Pons (tissue), 1 donor: ENCODE data around the gene C1QL4.
"Not testable (repeated sequence)": the region's sequence is repeated elsewhere in the genome, so short reads cannot be mapped to it uniquely, and the experiment has no call there.

ENCODE experiments used
- DNase-seq: peaks from one replicate; pipeline ENCODE4 v3.0.0-alpha.2; 2016; ENCODE audit warnings: low spot score

Gene C1QL4

DNA sequence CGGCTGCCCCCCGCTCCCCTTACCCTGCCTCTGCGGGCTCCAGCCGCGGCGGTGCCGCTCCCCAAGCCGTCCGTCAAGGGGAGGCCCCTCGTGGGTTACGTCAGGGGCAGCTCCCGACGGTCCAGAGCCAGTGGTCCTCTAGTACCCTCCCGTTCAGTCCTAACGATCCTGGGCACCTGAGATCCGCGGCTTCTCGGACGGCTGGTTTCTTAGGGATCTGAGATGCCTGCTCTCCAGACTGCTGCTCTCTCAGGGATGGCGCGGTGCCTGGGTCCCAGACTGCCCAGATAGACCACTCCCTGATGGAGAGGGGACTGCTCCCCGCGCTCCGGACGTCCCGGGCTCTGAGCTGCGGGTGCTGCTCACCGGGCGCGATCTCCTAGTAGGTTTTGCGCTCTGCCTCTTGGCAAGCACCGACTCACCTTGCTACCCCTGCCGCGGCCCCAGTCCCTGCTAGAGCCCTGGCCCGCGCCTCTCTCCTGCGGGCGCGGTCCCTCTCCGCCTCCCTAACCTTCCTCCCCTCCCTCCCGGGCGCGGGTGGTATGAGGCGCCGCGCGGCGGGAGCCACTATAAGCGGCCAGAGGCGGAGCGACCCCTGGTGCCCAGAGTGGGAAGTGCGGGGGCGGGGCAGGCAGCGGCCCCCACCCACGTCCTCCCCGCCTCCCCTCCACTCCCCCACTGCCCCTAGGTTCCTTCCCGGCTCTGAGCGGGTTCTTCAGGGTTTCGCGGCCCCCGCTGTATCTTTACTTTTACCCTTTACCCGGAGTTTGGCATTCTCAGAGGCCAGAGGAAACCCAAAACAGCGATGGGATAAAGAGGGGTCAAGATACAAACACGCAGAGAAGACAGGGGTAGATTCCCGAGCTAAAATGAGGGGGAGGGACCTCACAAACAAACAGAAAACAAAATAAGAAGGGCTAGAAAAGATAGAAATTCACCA is at the start of gene C1QL4:
C1QL4 (minus strand) TSS at position 544 of the 940 bp plus-strand sequence. CDS start 711 bp downstream, outside the sequence.
- peak; percentile 51 for DNase-seq

DNA sequence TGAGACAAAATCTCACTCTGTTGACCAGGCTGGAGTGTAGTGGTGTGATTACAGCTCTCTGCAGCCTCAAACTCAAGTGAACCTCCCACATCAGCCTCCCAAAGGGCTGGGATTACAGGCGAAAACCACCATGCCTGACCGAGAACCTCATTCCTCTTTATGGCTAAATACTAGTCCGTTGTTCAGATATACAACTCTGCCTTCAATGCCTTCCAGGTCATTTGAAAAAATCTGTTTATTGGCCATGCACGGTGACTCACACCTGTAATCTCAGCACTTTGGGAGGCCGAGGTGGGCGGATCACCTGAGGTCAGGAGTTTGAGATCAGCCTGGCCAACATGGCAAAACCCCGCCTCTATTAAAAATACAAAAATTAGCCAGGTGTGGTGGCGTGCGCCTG is 43.2 kb upstream of the C1QL4 start:
- DNase-seq = not testable (repeated sequence)

DNA sequence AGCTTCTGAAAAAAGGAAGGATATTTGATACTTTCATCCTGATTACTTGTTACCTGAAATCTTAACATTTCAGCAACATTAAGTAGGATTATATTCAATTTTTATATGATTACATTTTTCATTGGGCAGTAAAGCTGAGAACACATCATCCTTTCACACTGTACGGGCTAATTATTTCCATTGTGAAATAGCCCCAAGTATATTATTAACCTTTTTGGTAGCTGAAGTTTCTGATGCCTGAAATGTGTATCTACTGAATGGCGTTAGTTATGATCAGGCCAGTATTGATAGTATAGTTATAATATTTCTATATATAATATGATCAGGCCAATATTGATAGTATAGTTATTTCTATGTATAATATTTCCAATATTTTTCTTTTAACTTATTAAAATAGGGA is 40.4 kb upstream of the C1QL4 start:
- DNase-seq = no peak

DNA sequence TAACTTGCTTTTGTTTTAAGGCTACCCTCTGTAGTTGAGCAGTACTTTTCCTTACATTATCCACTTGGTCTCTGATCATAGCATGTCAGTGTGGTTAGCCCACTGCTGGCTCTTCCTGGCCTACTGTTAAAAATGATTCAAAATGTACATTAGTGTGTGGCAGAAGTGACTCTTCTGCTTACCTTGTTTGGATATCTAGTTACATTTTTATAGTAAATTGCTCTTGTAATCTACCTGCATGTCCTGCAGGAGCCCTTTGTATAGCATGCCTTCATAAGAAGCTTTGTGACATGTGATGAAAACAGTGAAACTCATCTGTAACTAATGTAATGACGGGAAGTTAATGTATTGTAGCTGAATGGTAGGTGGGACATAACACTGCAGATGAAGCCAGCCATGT is 38.4 kb upstream of the C1QL4 start:
- no peak for DNase-seq

DNA sequence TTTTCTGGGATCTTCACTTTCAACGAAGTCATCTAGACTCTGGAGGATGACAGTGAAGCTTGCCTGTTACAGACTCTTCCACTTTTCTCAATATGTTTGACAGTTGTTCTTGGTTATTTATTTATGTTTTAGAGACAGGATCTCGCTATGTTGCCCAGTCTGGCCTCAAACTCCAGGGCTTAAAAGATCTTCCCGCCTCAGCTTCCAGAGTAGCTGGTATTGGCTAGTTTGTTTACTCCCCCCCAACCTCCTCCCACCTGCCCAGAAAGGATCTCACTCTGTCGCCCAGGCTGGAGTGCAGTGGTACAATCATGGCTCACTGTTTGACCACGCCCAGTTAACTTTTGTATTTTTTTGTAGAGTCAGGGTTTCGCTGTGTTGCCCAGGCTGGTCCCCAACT is 33.6 kb upstream of the C1QL4 start:
- no peak for DNase-seq

DNA sequence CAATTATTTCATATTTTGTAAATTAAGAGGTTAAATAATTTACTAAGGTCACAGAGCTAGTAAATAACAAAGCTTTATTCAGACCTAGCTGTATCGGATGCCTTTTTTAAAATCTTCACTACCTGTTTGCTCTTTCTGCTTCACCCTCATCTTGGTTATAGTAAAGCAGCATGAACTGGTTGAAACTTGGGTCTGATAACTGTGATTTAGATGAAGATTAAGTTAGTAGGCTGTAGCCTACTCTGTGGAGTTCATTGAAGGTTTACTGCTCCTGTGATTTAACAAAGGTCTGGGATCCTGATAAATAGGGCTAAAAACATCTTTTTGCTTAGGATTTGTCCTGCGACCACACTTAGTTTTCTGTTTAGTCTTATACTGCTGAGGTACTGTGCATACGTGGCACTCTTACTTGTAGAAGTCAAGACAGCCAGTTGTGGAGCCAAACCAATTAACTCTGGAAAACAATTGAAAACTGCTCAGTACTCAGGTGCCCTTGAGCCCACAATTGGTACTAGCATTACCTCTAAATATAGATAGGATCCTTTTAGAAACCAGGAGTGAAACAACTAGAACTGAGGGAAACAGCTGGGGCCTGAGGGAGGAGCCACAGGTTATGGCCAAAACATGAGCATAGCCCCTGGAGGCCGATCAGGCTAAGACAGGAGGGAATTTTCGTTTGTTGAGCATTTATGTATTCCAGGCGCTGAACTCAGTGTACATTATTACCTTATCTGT is 32.6 kb upstream of the C1QL4 start:
- DNase-seq = no peak

DNA sequence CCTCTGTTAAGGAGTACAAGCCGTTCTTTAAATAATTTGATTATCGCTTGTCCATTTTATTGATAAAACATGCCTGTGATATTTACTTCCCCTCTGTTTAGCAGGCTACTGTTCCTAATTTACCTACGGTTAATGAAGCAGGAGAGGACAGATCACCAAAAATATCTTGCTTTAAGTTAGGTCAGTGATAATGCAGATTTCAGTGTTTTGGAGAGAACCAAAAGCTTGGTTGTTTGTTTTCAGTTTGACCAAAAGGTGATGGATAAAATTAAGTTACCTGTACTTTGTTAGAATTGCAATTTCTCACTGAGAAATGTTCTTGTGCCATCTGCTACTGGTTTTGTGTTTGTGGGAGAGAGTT is 31.2 kb upstream of the C1QL4 start:
- DNase-seq = no peak

DNA sequence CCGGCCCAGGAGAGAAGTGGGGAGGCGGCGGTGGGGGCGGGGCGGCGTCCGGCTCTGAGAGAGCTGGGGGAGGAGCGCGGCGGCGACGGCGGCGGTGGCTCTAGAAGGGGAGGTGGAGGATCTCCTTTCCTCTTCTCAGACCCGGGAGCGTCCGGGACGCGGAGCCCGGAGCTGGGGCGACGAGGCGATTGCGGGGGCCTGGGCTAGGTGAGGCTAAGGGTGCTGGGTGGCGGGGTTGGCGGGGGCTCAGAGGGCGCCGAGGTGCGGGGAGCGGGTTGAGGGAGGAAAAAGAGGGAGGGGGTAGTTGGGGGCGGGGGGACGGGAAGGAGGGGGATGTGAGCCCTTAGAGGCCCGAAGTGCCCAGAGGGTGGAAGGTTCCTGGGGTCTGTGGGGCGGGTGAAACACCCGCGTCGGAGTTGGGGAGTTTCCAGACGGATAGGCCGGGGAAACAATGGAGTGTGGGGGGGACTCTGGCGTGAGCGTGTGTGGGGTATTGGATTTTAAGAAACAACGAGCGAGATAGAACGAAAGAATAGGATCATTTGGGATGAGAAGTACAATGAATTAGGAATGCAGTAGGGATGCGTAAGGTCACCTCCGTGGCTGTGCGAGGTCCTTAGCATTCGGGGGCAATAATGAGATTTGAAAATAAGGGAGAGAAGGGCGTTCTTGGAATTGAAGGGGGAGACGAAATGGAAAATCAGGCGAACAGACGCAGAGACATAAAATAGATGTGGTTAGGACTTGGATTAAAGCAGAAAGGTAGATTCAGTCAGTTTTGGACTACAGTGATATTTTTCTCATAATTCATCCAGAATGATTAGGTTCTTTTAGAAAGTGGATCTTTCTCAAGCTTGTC is 30.6 kb upstream of the C1QL4 start, which contains the start of gene SPATS2:
SPATS2 (plus strand) TSS at position 82 of the 859 bp plus-strand sequence. CDS start 93,551 bp downstream, outside the sequence.
- DNase-seq = no peak

DNA sequence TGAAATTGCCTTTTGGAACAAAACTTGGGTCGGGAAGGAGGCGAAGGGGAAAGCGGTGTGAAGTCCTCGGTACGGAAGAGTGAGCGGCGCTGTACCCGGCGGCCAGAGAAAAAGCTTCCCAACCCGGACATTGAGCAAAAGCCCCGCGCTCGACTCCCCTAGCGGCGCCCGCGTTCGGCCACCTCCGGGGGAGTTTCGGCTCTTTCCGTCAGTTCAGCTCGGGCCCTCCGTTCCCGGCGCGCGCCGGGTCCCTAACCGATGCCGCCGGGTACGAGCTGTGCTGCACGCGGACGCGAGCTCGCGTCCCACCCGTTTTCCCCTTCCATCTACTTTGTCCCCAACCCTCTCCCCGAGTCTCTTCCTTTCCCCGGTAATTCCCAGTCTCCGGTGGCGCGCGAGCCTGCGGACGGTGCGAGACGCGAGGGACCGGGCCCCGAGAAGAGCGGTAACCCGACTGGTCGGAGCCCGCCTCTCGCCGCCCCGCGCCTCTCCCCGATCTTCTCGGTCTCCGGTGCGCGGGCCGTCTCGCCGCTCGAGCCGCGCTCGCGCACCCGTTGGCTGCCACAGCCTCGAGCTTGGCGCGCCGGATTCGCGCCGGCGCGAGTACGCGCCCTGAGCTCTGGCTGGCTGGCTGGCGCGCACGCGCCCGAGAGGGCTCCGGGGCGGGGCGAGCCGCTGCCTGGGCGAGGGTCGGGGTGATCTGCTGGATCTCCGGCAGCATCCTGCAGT is 29.8 kb upstream of the C1QL4 start:
- peak; percentile 71 for DNase-seq

DNA sequence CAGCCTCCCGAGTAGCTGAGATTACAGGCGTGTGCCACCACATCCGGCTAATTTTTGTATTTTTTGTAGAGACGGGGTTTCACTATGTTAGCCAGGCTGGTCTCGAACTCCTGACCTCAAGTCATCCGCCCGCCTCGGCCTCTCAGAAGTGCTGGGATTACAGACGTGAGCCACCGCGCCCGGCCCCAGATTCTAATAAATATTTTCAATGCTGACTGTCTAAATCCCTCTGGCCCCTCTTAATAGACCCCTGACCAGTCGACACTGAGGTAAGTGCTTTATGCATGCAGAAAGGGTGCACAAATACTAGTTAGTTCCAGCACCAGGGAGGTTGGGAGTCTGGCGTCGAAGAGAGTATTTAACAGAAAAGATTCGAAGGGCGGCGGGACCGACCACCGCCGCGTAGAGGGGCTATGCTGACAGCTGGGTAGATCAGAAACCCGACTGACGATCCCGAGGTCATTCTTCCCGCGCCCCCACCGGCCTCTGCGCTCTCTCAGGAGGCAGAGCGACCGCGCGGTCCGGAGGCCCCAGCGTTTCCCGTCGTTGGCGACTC is 29.2 kb upstream of the C1QL4 start:
- DNase-seq = no peak

DNA sequence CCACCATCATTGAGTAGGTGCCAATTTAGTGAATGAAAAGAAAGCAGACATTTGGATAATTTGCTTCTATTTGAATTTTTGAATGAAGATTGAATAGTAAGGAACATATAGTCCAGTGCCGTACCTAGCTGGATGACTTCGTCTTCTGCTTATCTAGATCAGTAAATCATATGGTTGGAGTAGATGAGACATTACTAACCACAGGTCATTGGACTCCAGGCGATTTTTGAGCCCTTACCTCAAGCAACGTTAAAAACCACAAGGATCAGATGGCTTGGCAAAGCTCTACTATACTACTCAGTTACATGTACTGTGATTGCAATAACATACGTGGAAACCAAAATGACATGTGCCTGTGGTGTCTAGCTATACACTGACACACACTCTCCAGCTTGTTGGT is 28.6 kb upstream of the C1QL4 start:
- no peak for DNase-seq

DNA sequence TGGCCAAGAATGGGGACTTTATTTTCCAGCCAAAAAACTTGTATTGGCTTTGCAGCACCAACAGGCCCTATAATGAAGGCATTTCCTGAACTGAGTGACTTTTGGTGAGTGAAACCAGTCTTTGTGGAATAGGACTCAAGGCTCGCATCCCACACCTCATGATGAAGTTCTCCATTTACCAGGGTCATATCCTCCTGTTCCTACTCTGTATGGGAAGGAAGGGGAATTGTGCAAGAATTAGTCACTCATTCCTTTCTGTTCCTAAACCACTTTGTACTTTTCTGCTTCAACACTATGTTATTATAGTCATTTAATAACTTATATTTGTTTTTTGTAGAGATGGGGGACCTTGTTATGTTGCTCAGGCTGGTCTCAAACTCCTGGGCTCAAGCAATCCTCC is 28.0 kb upstream of the C1QL4 start:
- DNase-seq = no peak

DNA sequence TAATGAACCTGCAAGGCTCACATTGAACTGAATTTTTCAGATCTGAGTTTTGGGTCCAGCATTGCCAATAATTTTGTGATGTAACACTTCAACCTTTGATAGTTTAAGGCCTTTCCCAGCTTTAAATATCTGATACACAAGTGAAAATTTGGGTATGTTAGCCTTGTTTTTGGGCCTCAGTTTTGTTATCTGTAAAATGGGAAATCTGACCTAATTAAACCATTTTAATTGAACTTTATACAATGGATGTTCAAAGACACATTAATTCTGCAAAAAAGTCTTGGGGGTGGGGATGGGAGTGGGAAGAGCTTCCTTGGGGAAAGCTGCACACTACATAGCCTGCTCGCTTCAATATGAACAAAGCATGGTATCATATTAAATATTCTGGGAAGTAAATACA is 25.1 kb upstream of the C1QL4 start:
- DNase-seq = no peak

DNA sequence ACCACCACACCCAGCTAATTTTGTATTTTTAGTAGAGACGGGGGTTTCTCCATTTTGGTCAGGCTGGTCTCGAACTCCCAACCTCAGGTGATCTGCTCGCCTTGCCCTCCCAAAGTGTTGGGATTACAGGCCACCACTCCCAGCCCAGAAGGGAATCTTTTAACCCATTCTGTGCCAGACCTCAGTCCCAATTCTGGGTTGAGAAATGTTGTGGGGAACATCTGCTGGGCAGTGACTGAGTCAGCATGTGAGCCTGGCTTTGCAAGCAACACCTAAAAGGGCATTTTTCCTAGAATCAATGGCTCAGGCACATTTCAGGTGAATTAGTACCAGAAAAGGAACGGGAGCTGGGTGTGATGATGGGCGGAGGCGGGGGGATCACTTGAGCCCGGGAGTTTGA is 22.7 kb upstream of the C1QL4 start:
- no peak for DNase-seq

DNA sequence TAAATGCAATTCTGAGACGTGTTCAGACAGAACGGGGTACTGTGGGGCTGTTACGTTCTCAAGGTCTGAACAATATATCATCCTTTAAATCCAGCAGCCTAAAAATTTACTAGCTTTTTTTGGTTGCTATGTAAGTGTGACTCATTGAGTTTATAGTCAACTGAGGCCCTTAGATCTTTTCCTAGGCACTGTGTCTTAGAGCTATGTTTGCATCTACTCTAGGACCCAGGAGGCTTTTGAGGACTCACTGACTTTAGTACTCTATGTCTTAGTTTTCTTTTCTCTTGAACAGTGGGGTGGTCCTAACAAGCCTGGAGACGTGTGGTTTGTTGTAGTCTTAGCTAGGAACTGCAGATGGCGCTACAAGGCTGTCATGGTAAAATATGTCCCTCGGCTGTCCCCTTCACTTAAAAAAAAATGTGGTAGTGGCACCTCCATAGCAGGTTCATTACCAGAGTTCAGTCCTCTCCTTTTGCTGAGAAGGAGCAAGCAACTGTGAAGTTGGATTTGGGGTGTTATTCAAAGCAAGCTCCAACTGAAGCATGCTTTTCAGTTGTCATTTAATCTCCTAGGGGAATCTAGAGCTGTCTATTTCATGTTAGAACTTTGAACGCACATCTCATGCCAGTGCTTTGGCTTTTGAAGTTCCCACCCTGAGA is 21.6 kb upstream of the C1QL4 start:
- DNase-seq = peak; percentile 75

DNA sequence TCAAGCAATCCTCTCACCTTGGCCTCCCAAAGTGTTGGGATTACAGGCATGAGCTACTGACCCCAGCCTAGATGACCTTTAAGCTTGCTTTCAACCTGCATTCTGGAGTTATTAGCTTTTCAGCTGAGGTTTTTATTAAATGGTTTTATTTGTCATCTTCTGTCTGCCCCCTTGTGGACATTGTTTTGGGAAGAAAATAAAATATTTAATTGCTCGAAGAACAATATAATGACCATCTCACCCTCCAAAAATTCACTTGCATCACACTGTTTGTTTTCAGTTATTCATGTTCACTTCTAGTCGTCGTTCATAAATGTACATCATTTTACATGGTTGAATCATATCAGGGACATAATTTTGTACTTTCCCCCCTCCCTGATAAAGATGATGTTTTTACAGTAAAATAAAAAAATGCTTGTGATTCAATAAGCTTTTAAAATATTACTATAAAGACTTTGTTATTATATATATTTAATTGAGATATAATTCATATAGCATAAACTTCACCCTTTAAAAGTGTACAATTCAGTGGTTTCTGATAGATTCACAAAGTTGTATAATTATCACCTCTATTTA is 20.2 kb upstream of the C1QL4 start:
- DNase-seq = peak; percentile 52

DNA sequence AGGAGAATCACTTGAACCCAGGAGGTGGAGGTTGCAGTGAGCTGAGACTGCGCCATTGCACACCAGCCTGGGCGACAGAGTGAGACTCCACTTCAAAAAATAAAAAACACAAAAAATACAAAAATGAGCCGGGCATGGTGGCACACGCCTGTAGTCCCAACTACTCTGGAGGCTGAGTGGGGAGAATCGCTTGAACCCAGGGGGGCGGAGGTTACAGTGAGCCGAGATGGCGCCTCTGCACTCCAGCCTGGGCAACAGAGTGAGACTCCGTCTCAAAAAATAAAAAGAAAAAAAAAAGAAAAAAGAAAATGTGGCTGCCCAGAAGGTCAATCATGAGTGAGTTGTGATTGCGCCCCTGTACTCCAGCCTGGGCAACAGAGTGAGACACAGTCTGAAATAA is 18.9 kb upstream of the C1QL4 start:
- DNase-seq = no peak

DNA sequence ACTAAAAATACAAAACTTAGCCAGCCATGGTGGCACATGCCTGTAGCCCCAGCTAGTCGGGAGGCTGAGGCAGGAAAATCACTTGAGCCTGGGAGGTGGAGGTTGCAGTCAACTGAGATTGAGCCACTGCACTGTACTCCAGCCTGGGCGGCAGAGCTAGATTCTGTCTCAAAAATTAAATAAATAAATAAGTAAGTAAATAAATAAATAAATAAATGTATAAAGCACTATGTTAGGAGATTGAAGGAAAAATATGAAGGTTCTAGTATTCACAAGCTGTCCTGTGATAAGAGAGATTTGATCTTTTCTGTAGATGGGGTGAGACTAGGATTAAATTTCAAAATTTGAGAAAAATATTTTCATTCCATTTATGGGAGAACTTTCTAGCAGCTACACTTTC is 15.4 kb upstream of the C1QL4 start:
- no peak for DNase-seq

DNA sequence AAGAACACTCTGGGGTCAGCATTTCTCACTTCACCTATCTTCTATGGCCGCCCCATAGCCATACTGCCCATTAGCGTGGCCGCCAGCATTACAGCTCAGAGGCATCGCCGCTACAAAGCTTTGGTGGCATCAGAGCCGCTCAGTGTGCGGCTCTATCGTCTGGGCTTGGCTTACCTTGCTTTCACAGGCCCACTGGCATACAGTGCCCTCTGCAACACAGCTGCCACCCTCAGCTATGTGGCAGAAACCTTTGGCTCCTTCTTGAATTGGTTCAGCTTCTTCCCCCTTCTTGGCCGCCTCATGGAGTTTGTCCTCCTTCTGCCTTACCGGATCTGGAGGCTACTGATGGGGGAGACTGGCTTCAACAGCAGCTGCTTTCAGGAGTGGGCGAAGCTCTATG is 12.3 kb upstream of the C1QL4 start:
- DNase-seq = no peak

DNA sequence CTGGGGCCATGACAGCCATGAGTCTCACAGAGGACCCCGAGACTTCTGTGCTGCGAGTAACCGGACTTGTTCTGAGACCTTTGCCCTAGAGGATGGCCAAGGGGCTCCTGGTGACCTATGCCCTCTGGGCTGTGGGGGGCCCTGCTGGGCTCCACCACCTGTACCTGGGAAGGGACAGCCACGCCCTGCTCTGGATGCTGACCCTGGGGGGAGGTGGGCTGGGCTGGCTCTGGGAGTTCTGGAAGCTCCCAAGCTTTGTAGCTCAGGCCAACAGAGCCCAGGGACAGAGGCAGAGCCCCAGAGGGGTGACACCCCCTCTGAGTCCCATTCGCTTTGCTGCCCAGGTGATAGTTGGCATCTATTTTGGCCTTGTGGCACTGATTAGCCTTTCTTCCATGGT is 11.8 kb upstream of the C1QL4 start:
- DNase-seq = no peak
